Fibroblast of skin of left biceps (primary cell): Measurements from ENCODE around the gene ZP2.
"Not testable (repeated sequence)": the region's sequence is repeated elsewhere in the genome, so short reads cannot be mapped to it uniquely, and the experiment has no call there.

ENCODE experiments used
- DNase-seq, 2 experiments: peaks; one replicate each; pipeline ENCODE4 v3.0.0-alpha.2; 2013; ENCODE audit warnings: low read depth in 2 of 2

ZP2 gene

DNA sequence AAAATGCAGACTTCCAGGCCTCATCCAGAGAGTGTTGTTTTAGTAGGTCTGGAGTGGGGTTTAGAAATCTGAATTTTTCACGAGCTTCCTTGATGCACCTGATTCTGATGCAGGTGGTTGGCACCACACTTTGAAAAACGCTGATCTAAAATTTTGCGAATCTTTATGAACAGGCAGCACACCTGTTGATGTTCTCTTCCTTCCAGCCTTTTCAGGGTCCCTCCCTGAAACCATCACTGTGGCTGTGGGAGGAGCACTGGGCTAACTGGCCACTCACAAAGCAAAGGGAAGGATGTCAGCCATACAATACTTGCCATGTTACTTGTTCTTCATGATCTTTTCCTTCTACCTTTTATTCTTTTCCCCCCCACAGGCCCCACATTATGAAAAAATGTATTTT lies 38.7 kb downstream of the ZP2 start:
- no peak for DNase-seq

- DNase-seq = not testable (repeated sequence)
Observed at GRCh38 chr16:21170116-21170515, 41.3 kb downstream of the ZP2 start.

GRCh38 chr16:21169249-21169981 lies 42.0 kb downstream of the ZP2 start:
- DNase-seq = no peak

DNA sequence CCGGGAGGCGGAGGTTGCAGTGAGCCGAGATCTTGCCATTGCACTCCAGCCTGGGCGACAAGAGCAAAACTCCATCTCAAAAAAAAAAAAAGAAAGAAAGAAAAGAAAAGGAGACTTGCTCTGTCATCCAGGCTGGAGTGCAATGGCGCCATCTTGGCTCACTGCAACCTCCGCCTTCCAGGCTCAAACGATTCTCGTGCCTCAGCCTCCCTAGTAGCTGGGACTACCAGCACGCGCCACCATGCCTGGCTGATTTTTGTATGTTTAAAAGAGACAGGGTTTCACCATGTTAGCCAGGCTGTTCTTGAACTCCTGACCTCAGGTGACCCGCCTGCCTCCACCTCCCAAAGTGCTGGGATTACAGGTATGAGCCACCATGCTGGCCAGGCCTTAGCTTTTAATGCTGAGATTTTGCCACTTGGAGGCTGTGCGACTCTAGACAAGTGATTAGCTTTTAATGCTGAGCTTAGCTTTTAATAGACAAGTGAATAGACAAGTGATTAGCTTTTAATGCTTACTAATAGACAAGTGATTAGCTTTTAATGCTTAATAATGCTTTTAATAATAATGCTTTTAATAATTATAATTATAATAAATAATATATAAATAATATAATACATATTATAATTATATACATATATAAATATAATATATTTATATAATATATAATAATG lies 43.3 kb downstream of the ZP2 start:
- no peak for DNase-seq

DNA sequence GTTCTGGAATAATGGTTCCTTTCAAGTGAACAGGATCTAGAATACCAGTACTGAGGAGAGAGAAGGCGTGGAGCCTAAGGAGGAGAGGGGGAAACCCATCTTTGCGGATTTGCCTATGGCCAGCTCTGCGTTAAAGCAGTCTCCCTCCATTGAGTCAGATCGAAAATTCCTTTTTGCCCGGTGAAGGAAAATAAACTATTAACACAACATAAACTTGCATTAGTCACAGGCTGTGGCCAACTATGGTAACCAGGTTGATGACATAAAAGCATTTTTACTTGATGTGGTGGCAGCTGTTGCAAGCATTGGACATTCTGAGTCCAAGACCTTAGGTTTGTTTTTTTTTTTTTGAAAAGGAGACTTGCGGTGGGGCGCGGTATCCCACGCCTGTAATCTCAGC lies 44.0 kb downstream of the ZP2 start:
- peak; percentile 24 to 30 for DNase-seq

- no peak for DNase-seq
Observed at GRCh38 chr16:21166561-21166961, 44.8 kb downstream of the ZP2 start.

DNA sequence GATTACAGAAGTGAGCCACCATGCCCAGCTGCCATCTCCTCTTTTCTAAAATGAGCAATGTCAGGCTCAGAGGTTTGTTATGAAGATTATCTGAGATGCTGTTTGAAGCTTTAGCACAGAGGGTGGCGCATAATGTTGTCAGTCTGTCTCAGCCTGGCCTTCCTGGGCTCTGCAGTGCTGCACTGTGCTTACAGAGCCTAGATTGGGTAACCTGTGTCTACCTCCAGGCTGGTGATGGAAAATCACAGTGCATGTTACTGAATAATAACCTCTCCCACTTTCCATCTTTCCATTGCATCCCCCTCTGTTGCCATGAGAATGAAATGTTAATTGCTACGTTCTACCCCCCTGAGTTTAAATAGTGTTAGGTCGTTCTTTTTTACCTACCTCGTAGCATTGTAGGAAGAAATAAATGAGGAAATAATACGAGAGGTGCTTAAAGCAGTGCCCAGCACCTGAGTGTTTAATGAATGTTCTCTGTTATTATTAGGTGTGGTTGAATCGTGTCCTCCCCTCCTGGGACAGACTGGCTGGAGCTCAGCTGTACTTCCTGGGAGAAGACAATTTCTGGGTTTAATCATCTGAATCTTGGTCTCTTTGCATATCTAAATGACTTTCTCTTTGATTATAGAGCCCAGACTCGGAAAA lies 46.7 kb downstream of the ZP2 start:
- no peak for DNase-seq

DNA sequence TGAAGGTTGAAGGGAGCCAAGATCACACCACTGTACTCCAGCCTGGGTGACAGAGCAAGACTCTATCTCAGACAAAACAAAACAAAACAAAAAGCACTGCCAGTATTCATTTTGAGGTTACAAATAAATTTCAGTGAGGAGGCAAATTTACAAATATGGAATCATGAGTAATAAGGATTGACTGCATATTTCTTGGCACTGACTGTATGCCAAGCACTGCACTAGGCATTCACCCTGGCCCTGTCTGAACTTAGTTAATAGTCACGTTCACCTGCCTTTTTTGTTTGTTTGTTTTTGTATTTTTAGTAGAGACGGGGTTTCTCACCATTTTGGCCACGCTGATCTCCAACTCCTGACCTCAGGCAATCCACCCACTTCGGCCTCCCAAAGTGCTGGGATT lies 47.8 kb downstream of the ZP2 start:
- no peak for DNase-seq

DNA sequence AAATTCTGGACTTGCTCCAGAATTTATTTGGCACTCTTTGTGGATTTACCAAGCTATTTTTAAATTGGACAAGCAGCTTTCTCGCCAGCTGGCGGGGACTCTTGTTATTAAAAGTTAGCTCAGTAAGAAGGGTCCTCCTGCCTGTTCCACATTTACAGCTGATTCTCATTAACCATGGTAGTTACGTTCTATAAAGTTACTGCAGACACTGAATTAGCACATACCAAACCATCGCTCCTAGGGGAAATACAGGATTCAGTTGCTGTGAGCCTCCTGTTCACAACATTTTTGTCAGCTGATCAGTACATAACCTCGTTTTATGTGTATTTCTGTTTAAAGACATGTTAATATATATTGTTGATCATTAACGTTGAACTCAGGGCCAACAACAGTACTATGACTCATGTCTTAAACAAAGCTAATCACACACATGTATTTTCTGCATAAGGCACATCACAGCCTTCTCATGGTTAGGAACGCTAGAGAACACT lies 48.7 kb downstream of the ZP2 start:
- DNase-seq = peak; percentile 67 to 75

- no peak for DNase-seq
Observed at GRCh38 chr16:21161211-21161610, 50.2 kb downstream of the ZP2 start.

DNA sequence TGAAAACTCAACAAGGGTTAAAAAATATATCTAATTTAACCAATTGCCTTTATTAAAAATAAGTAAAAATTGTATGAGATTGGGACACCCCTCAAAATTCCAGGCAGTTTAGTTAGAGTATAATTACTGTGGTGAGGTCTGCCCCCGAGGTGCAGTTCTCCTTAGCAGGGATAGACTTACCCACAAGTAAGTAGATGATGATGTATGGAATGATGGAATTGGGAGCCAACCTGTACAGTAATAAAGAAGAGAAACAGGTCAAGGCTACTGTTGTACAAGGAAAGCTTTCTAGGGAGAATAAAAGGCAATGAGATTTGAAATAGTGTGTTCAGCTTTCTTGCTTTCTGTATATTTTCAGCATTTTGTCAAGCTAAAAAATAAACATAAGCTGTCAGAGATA lies 51.1 kb downstream of the ZP2 start:
- no peak for DNase-seq

- no peak for DNase-seq
Observed at GRCh38 chr16:21159281-21159951, 52.0 kb downstream of the ZP2 start.

DNA sequence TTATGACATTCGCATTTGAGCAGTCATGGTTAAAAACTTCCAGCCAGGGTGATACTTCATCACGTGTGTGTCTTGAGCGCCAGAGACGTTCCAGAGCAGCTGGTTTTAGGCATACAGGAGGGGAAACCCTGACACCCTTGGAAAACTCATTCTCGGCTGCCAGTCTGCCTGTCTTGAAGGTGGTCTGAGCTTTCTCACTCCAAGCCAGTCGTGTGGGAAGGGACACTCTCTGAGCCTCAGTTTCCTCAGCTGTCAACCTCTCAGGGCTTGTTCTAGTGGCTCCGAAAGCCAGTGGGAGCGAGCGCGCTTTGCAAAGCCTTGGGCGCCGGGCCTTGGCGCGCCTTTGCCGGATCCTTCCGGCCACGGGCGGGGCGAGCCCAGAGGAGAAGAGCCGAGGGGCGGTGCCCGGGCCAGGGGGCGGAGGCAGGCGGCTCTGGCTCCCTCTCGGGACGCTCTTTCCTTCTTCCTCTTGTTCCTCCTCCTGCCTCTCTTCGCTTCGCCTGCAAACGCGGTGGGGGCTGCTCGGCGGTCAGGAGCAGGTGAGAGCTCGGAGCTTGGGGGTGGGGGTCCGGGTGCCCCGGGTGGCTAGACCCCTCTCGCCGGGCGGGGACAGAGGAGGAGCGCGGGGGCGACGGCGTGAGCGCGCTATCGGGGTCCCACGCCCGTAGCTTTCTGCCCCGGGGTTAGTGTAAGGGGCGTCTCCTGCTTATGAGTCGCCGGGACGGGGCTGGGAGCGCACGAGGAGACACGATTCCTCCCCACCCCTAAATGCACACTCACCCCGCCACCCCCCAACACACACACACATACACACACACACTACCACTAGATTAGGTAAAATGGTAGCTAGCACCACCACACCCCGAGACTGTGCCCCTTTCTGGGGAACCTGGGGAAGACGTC lies 52.9 kb downstream of the ZP2 start, which contains the start of gene LDAF1:
LDAF1 (plus strand) TSS at position 467 of the 903 bp plus-strand sequence. CDS start 2,509 bp downstream, outside the sequence.
- peak; percentile 28 to 35 for DNase-seq

DNA sequence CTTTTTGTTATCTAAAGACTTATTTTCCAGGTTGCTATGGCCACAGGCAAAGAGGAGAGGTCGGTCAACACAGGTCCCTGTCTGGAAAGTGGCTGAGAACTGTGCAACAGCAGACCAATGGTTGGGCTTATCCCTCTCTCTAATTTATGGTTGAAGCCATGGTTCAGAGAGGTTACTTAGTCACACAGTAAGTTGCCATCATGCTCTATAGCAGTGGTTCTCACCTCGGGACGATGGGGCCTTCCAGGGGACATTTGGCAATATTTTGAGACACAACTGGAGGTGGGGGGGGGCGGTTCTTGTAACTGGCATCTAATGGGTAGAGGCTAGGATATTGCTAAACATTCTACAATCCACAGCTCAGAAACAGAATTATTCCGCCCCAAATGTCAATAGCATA lies 53.7 kb downstream of the ZP2 start:
- no peak for DNase-seq

DNA sequence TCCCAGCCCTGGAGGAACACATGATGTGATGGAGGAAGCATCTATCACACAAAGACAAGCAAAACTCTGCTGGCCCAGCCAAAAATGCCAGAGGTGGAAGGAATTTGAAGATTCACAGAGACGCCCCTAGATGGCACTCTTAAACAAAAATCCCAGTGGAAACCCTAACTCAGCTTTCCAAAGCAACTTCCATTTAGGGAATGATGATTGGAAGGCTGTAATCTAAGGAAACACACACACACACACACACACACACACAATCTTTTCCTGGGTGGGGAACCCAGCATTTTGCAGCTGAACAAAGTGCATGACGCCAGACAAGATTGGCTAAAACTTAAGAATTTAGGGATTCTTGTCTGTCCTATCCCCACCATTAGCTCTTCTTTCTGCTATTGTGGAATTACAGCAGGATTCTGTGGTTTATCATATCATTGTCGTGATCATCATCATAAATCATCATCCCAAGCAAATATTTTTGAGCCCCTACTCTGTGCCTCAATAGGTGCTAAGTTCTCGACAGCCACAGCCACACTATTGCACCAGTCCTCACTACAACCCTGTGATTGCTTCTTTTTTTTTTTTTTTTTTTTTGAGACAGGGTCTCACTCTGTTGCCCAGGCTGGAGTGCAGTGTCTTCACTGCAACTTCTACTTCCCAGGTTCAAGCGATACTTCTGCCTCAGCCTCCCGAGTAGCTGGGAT lies 54.5 kb downstream of the ZP2 start:
- peak; percentile 60 to 68 for DNase-seq

- DNase-seq = not testable (repeated sequence)
Observed at GRCh38 chr16:21156011-21156410, 55.4 kb downstream of the ZP2 start.

DNA sequence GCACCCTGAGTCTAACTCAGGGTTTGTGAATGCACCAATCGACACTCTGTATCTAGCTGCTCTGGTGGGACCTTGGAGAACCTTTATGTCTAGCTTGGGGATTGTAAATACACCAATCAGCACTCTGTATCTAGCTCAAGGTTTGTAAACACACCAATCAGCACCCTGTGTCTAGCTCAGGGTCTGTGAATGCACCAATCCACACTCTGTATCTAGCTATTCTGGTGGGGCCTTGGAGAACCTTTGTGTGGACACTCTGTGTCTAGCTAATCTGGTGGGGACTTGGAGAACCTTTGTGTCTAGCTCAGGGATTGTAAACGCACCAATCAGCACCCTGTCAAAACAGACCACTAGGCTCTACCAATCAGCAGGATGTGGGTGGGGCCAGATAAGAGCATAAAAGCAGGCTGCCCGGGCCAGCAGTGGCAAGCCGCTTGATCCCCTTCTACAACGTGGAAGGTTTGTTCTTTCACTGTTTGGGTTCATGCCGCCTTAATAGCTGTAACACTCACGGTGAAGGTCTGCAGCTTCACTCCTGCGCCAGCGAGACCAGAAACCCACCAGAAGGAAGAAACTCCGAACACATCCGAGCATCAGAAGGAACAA lies 58.1 kb downstream of the ZP2 start:
- DNase-seq = not testable (repeated sequence)

GRCh38 chr16:21152160-21153030 lies 59.0 kb downstream of the ZP2 start:
- not testable (repeated sequence) for DNase-seq
